WERI-Rb-1 (cell line): Measurements from ENCODE around the gene RIPOR3.
"Not testable (repeated sequence)": the region's sequence is repeated elsewhere in the genome, so short reads cannot be mapped to it uniquely, and the experiment has no call there.

Source experiments
- DNase-seq: peaks from one replicate; pipeline ENCODE4 v3.0.0-alpha.2; 2020
- H3K27ac ChIP-seq: fragments of 250-450 bp; sonication (Bioruptor Pico); 2 replicates; pipeline ENCODE4 v1.5.1; 2020; ENCODE audit warnings: mild to moderate bottlenecking, moderate library complexity
- H3K27me3 ChIP-seq: fragments of 250-450 bp; sonication (Bioruptor Pico); 2 replicates; pipeline ENCODE4 v1.5.1; 2021; ENCODE audit warnings: mild to moderate bottlenecking, low read depth, moderate library complexity; ENCODE audit not compliant: insufficient read depth, severe bottlenecking
- H3K36me3 ChIP-seq: fragments of 250-450 bp; sonication (Bioruptor Pico); 2 replicates; pipeline ENCODE4 v1.5.1; 2020; ENCODE audit warnings: mild to moderate bottlenecking, moderate library complexity
- H3K4me3 ChIP-seq: 2 replicates; pipeline ENCODE4 v1.5.1; 2011; ENCODE audit warnings: low read depth, mild to moderate bottlenecking, control low read depth, low read length
- H3K9me3 ChIP-seq: fragments of 250-450 bp; sonication (Bioruptor Pico); 2 replicates; pipeline ENCODE4 v1.5.1; 2021; ENCODE audit warnings: mild to moderate bottlenecking, moderate library complexity; ENCODE audit not compliant: severe bottlenecking
- TF ChIP-seq, protein P1 (sequence below): IDR thresholded peaks from 2 replicates; pipeline ENCODE4 v1.5.1; 2011; ENCODE audit warnings: low read depth, mild to moderate bottlenecking, control low read depth, inconsistent platforms, low read length

The RIPOR3 gene

DNA sequence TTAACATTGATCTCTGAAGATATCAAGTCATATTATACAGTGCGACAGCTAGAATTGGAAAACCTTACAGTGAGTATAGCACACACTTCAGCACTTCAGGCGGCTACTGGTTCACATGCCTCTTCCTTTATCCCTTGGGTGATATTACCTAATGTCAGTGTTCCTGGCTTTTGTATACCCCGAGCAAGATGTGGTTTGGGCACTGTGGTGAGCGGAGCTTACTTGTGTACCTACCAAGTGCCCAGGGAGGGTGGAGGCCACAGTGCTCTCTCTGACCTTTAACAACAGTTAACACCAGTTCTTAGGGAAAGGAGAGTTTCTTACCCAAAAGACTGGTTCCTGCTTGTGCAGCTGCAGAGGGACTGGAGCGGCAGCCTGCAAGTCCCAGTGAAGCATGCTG, 116.8 kb downstream of the RIPOR3 start:
- DNase-seq = no peak
- no peak overlapping the region for H3K4me3 ChIP-seq
- no peaks in the 10 kb centered on the region for H3K9me3 ChIP-seq
- H3K27ac ChIP-seq = no peak overlapping the region
- peaks cover 55% of the 10 kb centered on the region for H3K36me3 ChIP-seq
- H3K27me3 ChIP-seq = no peaks in the 10 kb centered on the region
- TF ChIP-seq, protein P1, sequence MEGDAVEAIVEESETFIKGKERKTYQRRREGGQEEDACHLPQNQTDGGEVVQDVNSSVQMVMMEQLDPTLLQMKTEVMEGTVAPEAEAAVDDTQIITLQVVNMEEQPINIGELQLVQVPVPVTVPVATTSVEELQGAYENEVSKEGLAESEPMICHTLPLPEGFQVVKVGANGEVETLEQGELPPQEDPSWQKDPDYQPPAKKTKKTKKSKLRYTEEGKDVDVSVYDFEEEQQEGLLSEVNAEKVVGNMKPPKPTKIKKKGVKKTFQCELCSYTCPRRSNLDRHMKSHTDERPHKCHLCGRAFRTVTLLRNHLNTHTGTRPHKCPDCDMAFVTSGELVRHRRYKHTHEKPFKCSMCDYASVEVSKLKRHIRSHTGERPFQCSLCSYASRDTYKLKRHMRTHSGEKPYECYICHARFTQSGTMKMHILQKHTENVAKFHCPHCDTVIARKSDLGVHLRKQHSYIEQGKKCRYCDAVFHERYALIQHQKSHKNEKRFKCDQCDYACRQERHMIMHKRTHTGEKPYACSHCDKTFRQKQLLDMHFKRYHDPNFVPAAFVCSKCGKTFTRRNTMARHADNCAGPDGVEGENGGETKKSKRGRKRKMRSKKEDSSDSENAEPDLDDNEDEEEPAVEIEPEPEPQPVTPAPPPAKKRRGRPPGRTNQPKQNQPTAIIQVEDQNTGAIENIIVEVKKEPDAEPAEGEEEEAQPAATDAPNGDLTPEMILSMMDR = no peak

DNA sequence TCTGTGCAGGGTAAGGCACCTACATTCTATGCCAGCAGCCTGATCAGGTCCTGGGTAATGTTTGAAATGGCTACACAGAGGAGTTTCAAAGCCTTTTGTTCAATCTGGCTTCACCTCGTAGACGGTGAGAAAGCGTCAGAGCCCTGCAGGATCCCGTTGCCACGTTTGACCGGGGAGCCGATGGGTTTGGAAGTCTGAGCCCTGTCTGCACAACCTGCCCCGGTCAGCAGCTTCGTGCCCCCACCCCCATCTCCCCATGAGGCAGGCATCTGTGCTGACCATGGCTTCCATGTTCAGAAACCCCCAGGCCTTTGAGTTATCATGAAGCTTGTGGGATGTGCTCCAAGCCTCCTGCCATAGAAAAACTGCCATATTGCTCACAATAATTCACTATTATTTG, 117.2 kb downstream of the RIPOR3 start:
- H3K36me3 ChIP-seq = peaks cover 51% of the 10 kb centered on the region
- no peaks in the 10 kb centered on the region for H3K9me3 ChIP-seq
- TF ChIP-seq, protein P1 = no peak
- no peak overlapping the region for H3K4me3 ChIP-seq
- DNase-seq = no peak
- no peaks in the 10 kb centered on the region for H3K27me3 ChIP-seq
- no peak overlapping the region for H3K27ac ChIP-seq

DNA sequence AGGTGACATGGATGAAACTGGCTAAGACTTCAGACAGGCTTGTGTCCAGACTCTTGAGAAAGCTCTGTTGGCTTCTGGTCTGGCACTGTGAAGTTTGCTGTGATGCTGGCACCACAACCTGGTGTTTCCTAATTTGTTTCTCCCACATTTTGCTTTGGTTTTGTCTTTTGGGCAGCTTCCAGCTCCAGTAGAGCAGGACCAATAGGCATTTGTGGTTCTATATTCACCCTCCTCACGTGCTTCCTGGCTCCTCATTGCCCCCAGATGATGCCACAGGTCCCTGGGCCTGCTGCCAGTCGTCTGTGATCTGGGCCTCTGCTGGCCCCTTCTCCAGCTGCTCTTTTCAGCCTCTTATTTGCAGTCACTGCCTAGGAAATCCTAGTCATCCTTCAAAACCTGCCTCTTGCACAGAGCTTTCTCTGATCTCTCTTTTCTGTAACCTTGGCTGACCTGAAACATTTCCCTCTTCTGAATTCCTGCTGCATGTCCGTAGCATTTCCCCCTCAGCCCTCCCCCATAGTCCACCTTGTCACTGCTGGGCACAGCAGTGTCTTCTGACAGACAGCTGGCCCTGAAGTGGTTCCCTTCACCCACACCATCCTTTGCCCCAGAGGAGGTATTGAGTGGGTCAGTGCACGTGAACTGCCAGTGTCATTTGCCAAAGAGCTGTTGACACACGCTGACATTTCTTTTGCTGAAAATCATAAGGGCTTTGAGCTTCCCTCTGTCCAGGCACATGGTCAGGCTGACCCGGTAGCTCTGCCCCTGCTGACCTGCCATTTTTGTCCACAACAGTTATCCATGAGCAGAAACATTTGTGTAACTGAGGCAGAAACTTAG, 118.2 kb downstream of the RIPOR3 start:
- H3K9me3 ChIP-seq = no peaks in the 10 kb centered on the region
- no peak overlapping the region for H3K27ac ChIP-seq
- no peak overlapping the region for H3K4me3 ChIP-seq
- peaks cover 52% of the 10 kb centered on the region for H3K36me3 ChIP-seq
- TF ChIP-seq, protein P1 = no peak
- H3K27me3 ChIP-seq = no peaks in the 10 kb centered on the region
- no peak for DNase-seq

DNA sequence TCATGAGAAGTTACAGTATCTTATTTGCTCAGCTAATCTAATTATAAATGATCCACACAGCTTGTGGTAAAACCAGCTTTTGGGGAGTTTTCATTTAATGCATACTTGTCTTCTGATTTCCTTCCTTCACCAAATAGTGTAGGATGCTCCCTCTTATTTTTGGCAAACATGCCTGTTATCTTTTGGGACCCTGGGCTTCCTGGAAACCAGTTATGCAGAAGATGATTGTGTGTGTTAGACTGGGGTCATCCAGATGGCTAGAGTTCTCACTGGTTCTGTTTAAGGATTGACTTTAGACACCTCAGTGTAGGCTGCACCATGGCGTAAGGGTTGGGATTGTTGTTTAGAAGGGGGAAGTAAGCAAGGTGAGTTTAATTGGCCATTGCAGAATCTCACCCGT, 119.9 kb downstream of the RIPOR3 start:
- no peaks in the 10 kb centered on the region for H3K27me3 ChIP-seq
- no peak overlapping the region for H3K27ac ChIP-seq
- peaks cover 44% of the 10 kb centered on the region for H3K36me3 ChIP-seq
- TF ChIP-seq, protein P1 = no peak
- no peak overlapping the region for H3K4me3 ChIP-seq
- no peaks in the 10 kb centered on the region for H3K9me3 ChIP-seq
- no peak for DNase-seq

DNA sequence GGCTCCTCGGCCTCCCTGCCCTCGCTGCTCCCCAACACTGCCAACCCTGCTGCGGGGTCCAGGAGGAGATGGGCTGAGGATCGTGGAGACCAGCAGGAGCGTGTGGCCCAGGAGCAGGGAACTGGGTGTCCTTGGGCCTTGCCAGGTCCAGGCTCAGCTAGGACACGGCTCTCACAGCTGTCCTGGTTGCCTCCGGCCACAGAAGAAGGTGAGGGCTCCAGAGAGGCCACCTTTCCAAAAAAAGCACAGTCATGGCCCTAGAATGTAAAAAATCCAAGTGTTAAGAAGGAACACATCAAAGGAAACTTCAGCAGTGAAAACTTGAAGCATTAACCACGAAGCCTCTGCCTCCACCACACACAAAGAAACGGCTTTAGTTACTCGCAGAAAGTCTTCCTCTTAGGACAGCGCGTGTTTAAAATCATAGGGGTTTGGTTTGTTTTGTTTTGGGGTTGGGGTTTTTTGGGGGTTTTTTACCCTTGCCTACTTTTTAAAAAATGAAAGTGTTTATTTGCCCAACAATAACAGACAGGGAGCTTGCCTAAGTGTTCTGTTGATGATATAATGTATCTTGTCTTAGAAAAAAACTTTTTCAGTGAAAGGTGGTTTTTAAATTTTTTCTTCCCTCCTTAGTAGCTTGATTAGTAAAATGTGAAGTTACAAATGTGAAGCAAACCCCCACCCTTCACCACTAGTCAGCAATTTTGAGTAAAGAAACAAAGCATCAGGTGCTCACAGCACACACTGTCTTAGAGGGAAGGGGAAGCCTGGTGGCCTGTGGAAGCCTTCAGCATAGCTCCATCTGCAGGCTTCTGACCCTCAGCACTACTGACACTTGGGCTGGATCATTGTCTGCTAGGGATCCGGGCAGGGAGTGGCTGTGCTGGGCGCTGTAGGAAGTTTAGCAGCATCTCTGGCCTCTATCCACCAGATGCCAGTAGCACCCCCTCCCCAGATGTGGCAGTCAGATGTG, 121.2 kb downstream of the RIPOR3 start:
- H3K36me3 ChIP-seq = peaks cover 41% of the 10 kb centered on the region
- peak; percentile 24 for DNase-seq
- TF ChIP-seq, protein P1 = peak; percentile 68

DNA sequence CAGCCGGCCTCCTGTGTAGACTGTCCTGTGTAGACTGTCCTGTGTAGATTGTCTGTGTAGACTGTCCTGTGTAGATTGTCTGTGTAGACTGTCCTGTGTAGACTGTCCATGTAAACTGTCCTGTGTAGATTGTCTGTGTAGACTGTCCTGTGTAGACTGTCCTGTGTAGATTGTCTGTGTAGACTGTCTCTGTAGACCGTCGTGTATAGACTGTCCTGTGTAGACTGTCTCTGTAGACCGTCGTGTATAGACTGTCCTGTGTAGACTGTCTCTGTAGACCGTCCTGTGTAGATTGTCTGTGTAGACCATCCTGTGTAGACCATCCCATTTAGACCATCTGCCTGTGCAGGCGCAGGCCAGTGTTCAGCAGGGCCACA, 121.9 kb downstream of the RIPOR3 start:
- not testable (repeated sequence) for DNase-seq, H3K27ac ChIP-seq, H3K9me3 ChIP-seq, H3K4me3 ChIP-seq, H3K27me3 ChIP-seq
- H3K36me3 ChIP-seq = peaks cover 41% of the 10 kb centered on the region

More for the DNA sequence above, 121.2 kb downstream of the RIPOR3 start:
- no peak overlapping the region for H3K27ac ChIP-seq
- no peaks in the 10 kb centered on the region for H3K9me3 ChIP-seq
- H3K4me3 ChIP-seq = no peak overlapping the region
- H3K27me3 ChIP-seq = no peaks in the 10 kb centered on the region
